Measurements from ENCODE around the gene PRKCQ. TPM values are rescaled to one million over a fixed set of nuclear protein-coding genes. Genes with fewer than 3 reads are reported as not detected.
"Not testable (repeated sequence)": the region's sequence is repeated elsewhere in the genome, so short reads cannot be mapped to it uniquely, and the experiment has no call there.

Gene PRKCQ
- total and polyA plus RNA-seq, 2 experiments from 2014 or later: 0.43 to 0.97 TPM

DNA sequence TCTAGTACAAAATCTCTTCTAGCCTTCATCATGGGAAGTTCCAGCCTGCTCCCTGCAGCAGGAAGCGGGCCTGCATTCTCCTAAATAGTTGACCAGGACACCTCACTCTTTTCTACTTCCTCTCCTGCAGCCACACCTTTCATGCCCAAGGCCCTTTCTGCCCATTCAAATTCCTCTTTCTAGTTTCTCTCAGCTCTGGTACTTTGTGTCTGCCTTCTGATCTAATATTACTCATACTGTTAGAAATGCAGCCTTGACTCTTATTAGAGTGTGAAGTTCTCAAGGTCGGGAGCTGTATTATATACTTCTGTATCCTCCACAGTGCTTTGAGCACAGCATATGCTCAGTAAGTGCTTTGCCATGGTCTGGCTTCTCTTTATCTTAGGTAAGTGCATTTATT, 103.1 kb downstream of the PRKCQ start:
- Histone ChIP-seq H2AFZ (no peak overlapping the region), H3K27me3 (no peaks in the 10 kb centered on the region), H3K4me1 (ENCODE audit: insufficient read depth) (no peaks in the 10 kb centered on the region), H3K4me3 (no peak overlapping the region), H3K36me3 (replicated peaks; ENCODE audit: insufficient read depth, low read depth) (no peaks in the 10 kb centered on the region), H3K9me2 (replicated peaks; ENCODE audit: insufficient read depth) (no peaks in the 10 kb centered on the region), H3K9me3 (ENCODE audit: low read depth) (no peaks in the 10 kb centered on the region), H3K79me2 (no peaks in the 10 kb centered on the region), H3K27ac (no peak overlapping the region), H4K20me1 (ENCODE audit: insufficient read depth, poor library complexity, severe bottlenecking) (no peaks in the 10 kb centered on the region), H3K4me2 (no peak overlapping the region)
- no peak for DNase-seq (ENCODE audit: low spot score)
- 82% methylated on average over 2 of the region's 2 CpGs for WGBS (ENCODE audit: low lambda C conversion rate, missing lambda C conversion rate)
- TF ChIP-seq EZH2 (IDR thresholded peaks at IDR 0.05; ENCODE audit: borderline replicate concordance) (no peak), EZH2phosphoT487 (IDR thresholded peaks at IDR 0.05; ENCODE audit: low read depth, severe bottlenecking, unreplicated experiment) (no peak)
- TF ChIP-seq, protein P1, sequence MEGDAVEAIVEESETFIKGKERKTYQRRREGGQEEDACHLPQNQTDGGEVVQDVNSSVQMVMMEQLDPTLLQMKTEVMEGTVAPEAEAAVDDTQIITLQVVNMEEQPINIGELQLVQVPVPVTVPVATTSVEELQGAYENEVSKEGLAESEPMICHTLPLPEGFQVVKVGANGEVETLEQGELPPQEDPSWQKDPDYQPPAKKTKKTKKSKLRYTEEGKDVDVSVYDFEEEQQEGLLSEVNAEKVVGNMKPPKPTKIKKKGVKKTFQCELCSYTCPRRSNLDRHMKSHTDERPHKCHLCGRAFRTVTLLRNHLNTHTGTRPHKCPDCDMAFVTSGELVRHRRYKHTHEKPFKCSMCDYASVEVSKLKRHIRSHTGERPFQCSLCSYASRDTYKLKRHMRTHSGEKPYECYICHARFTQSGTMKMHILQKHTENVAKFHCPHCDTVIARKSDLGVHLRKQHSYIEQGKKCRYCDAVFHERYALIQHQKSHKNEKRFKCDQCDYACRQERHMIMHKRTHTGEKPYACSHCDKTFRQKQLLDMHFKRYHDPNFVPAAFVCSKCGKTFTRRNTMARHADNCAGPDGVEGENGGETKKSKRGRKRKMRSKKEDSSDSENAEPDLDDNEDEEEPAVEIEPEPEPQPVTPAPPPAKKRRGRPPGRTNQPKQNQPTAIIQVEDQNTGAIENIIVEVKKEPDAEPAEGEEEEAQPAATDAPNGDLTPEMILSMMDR (IDR thresholded peaks at IDR 0.05; ENCODE audit: poor library complexity): no peak

- Histone ChIP-seq H2AFZ (no peak overlapping the region), H3K36me3 (replicated peaks; ENCODE audit: insufficient read depth, low read depth) (no peaks in the 10 kb centered on the region), H3K79me2 (no peaks in the 10 kb centered on the region), H3K4me2 (no peak overlapping the region), H3K9me3 (ENCODE audit: low read depth) (no peaks in the 10 kb centered on the region), H3K4me1 (ENCODE audit: insufficient read depth) (no peaks in the 10 kb centered on the region), H3K27ac (no peak overlapping the region), H3K9me2 (replicated peaks; ENCODE audit: insufficient read depth) (no peaks in the 10 kb centered on the region), H3K4me3 (no peak overlapping the region), H3K27me3 (no peaks in the 10 kb centered on the region), H4K20me1 (ENCODE audit: insufficient read depth, poor library complexity, severe bottlenecking) (no peaks in the 10 kb centered on the region)
- DNase-seq (ENCODE audit: low spot score): no peak
- 72% methylated on average over 5 of the region's 5 CpGs for WGBS (ENCODE audit: low lambda C conversion rate, missing lambda C conversion rate)
- TF ChIP-seq EZH2phosphoT487 (IDR thresholded peaks at IDR 0.05; ENCODE audit: low read depth, severe bottlenecking, unreplicated experiment) (no peak), EZH2 (IDR thresholded peaks at IDR 0.05; ENCODE audit: borderline replicate concordance) (no peak)
- TF ChIP-seq, protein P1 (IDR thresholded peaks at IDR 0.05; ENCODE audit: poor library complexity): no peak
Measured at GRCh38 chr10:6474871-6475270, 105.2 kb downstream of the PRKCQ start.

DNA sequence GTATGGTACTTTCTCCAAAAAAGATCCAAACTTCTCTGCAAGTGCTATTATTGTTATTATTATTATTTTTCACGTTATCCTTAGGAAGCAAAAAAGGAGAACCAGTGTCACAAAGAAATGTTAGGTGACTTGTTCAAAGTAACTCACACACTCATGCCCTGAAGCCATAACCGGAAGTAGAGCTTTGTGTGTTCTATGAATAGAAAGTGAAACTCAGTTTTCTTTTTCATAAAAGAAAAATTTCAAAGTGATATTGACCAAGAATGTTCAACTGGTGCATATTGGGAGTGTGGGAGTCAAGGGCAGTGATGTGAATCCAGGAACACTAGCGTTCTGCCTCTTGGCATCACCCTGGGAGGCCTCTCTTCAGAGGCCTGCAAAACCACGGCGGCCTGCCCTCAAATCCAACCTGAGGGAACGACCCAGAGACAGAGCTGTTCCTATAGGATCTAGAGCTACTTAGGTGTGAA, 106.1 kb downstream of the PRKCQ start:
- Histone ChIP-seq H3K27me3 (no peaks in the 10 kb centered on the region), H3K27ac (no peak overlapping the region), H2AFZ (no peak overlapping the region), H3K79me2 (no peaks in the 10 kb centered on the region), H3K36me3 (replicated peaks; ENCODE audit: insufficient read depth, low read depth) (no peaks in the 10 kb centered on the region), H3K9me2 (replicated peaks; ENCODE audit: insufficient read depth) (no peaks in the 10 kb centered on the region), H3K4me3 (no peak overlapping the region), H3K9me3 (ENCODE audit: low read depth) (no peaks in the 10 kb centered on the region), H3K4me1 (ENCODE audit: insufficient read depth) (no peaks in the 10 kb centered on the region), H4K20me1 (ENCODE audit: insufficient read depth, poor library complexity, severe bottlenecking) (no peaks in the 10 kb centered on the region), H3K4me2 (no peak overlapping the region)
- WGBS (ENCODE audit: low lambda C conversion rate, missing lambda C conversion rate): 82% methylated on average over 6 of the region's 6 CpGs
- no peak for DNase-seq (ENCODE audit: low spot score)
- TF ChIP-seq EZH2 (IDR thresholded peaks at IDR 0.05; ENCODE audit: borderline replicate concordance) (no peak), EZH2phosphoT487 (IDR thresholded peaks at IDR 0.05; ENCODE audit: low read depth, severe bottlenecking, unreplicated experiment) (no peak)
- TF ChIP-seq, protein P1 (IDR thresholded peaks at IDR 0.05; ENCODE audit: poor library complexity): no peak

GRCh38 chr10:6473430-6473829, 106.6 kb downstream of the PRKCQ start:
- TF ChIP-seq EZH2 (IDR thresholded peaks at IDR 0.05; ENCODE audit: borderline replicate concordance): no peak
- TF ChIP-seq EZH2phosphoT487 (IDR thresholded peaks at IDR 0.05; ENCODE audit: low read depth, severe bottlenecking, unreplicated experiment): no peak
- TF ChIP-seq, protein P1 (IDR thresholded peaks at IDR 0.05; ENCODE audit: poor library complexity): no peak
- H3K4me2 ChIP-seq: no peak overlapping the region
- no peaks in the 10 kb centered on the region for H3K4me1 ChIP-seq (ENCODE audit: insufficient read depth)
- no peak overlapping the region for H3K27ac ChIP-seq
- no peaks in the 10 kb centered on the region for H3K36me3 ChIP-seq (replicated peaks; ENCODE audit: insufficient read depth, low read depth)
- H3K4me3 ChIP-seq: no peak overlapping the region
- no peak for DNase-seq (ENCODE audit: low spot score)
- WGBS (ENCODE audit: low lambda C conversion rate, missing lambda C conversion rate): 84% methylated on average over 7 of the region's 7 CpGs
- no peaks in the 10 kb centered on the region for H3K9me3 ChIP-seq (ENCODE audit: low read depth)
- no peaks in the 10 kb centered on the region for H3K9me2 ChIP-seq (replicated peaks; ENCODE audit: insufficient read depth)
- no peaks in the 10 kb centered on the region for H3K27me3 ChIP-seq
- no peak overlapping the region for H2AFZ ChIP-seq
- H4K20me1 ChIP-seq (ENCODE audit: insufficient read depth, poor library complexity, severe bottlenecking): no peaks in the 10 kb centered on the region
- H3K79me2 ChIP-seq: no peaks in the 10 kb centered on the region

DNA sequence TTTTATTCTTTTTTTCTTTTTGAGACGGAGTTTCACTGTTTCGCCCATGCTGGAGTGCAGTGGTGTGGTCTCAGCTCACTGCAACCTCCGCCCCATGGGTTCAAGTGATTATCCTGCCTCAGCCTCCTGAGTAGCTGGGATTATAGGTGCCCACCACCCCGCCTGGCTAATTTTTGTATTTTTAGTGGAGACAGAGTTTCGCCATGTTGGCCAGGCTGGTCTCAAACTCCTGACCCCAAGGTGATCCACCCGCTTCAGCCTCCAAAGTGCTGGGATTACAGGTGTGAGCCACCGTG, 107.4 kb downstream of the PRKCQ start:
- H3K36me3 ChIP-seq (replicated peaks; ENCODE audit: insufficient read depth, low read depth); H3K4me3 ChIP-seq; H3K79me2 ChIP-seq; DNase-seq (ENCODE audit: low spot score); H3K27me3 ChIP-seq; H4K20me1 ChIP-seq (ENCODE audit: insufficient read depth, poor library complexity, severe bottlenecking); H3K4me2 ChIP-seq; H3K9me3 ChIP-seq (ENCODE audit: low read depth); H2AFZ ChIP-seq; H3K4me1 ChIP-seq (ENCODE audit: insufficient read depth); H3K27ac ChIP-seq; H3K9me2 ChIP-seq (replicated peaks; ENCODE audit: insufficient read depth): not testable (repeated sequence)
- WGBS (ENCODE audit: low lambda C conversion rate, missing lambda C conversion rate): 92% methylated on average over 7 of the region's 7 CpGs

Data from hepatocyte (in vitro differentiated cells).